Measurements from ENCODE around the gene DENND4C.
"Not testable (repeated sequence)": the region's sequence is repeated elsewhere in the genome, so short reads cannot be mapped to it uniquely, and the experiment has no call there.

The DENND4C gene

DNA sequence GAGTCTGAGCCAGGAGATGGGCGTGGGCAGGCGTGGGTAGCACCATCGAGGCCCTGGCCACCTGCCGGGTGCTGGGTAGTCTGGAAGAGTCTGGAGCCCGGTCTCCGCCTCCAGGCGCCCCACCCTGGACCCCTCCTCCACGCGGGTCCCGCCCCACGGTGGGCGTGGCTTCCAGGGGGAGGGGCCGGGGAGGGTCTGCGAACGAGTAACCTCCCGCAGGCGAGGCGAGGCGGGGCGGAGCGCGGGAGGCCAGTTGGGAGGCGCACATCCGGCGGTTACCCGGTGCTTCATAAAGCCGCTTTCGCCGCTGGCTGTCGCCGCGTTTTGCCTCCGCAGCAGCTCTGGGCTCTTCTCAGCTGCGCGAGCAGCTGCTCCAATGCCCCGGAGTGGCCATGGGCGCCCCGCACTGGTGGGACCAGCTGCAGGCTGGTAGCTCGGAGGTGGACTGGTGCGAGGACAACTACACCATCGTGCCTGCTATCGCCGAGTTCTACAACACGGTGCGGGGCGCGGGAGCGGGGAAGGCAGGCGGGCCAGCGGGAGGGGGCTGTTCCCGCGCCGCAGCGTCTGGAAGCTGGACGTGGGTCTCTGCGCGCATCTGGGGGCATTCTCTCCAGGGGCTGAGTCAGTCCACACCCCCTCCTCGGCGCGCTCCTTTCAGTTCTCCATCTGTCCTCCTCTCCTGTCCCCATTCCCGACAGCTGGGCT is 178.4 kb downstream of the DENND4C start, which contains the start of gene ACER2:
ACER2 (plus strand) TSS at position 317 of the 708 bp plus-strand sequence; CDS start at position 393, 76 bp downstream.
- no peak for FAIRE-seq
- DNase-seq (ENCODE audit: insufficient read length, low spot score) = peak; percentile 77

DNA sequence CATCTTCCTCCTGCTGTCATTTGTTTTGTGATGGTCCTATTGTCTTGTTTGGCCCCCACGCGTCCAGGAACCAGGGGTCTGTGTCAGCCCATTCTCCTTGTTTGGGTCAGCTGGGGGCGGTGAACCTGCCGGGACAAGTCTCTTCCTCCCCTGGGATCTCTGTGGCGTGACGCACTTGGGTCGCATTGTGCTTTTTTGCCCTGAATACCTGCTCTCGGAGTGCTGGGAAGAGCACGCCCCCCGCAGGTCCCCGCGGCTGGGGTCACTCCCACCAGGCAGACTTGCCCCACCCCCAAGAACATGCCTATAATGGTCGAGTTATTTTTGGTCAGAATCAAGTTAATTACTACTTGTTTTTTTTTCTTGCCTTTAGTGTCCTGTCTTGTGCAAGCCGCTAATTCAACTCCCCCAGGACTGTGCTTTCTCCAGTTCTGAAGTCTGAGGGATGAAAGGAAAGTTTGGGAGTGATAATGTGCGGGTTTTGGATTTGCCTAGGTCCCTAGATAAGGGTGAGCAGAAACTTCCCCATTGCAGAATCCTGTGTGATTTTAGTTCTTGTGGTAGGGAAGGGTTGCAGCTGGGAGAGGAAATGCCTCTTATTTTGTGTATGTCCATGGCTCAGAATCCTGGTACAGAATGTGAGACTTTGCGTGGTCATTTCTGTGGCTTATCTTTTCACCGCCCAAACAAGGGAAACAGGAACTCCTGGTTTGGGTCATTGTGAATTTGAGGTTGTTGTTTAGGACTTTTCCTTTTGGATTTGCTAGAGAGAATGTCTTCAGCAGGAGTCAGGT is 179.1 kb downstream of the DENND4C start:
- FAIRE-seq (no peak), DNase-seq (ENCODE audit: insufficient read length, low spot score) (no peak)

DNA sequence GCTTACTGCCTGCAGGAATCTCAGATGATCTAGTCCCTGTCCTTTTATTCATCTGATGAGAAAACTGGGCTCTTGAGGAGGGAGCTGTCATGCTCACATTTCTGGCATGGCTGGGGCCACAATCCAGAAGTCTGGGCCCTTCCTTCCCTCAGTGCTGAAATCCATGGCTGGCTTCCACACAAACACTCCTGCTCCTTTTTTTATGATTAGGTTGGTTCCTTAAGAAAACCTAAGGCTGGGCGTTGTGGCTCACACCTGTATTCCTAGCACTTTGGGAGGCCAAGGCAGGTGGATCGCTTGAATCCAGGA is 179.7 kb downstream of the DENND4C start:
- DNase-seq (ENCODE audit: insufficient read length, low spot score) (no peak), FAIRE-seq (no peak)

DNA sequence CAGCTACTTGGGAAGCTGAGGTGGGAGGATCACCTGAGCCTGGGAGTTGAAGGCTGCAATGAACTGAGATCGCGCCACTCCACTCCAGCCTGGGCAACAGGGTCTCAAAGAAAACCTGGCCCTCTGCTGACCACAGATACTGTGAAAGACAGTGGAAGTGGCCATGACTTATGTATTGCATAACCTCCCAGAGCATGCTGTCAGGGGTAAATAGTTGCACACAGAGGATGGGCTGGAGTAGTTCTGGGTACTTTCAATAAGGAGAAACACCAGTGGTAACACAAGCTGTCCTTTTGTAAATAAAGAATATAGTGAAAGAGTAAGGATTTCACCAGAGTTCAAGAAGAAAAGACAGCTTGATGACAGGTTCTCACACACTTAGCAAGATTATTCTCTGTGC is 180.1 kb downstream of the DENND4C start:
- FAIRE-seq (no peak), DNase-seq (ENCODE audit: insufficient read length, low spot score) (no peak)

DNA sequence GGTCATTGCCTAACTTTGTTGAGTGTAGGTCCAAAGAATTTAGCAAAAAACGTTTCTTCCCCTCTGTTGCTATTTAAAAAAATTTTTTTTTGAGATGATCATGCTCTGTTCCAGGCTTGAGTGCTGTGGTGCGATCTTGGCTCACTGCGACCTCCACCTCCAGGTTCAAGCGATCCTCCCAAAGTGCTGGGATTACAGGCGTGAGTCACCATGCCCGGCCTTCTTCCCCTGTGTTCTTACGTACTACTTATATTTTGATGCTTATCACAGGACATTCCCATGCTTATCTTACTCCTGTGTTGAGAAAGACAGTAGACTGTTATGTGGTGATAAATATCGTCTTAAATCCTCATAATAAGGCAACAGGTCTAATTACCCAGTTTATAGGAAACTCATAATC is 180.8 kb downstream of the DENND4C start:
- FAIRE-seq (no peak), DNase-seq (ENCODE audit: insufficient read length, low spot score) (no peak)

DNA sequence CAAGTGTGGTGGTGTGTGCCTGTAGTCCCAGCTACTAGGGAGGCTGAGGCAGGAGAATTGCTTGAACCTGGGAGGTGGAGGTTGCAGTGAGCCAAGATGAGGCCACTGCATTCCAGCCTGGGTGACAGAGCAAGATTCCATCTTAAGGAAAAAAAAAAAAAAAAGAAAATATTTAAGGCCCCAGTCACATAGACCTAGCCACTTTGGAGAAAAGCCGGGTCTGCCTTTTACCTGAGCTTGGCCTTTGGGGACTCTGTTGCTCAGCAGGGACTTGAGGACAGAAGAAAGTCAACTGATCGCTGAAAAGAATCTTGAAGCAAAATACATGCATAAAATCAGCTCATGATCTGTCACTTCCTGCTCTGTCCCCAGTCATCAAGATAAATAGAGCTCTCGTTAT is 183.0 kb downstream of the DENND4C start:
- DNase-seq (ENCODE audit: insufficient read length, low spot score); FAIRE-seq: not testable (repeated sequence)

DNA sequence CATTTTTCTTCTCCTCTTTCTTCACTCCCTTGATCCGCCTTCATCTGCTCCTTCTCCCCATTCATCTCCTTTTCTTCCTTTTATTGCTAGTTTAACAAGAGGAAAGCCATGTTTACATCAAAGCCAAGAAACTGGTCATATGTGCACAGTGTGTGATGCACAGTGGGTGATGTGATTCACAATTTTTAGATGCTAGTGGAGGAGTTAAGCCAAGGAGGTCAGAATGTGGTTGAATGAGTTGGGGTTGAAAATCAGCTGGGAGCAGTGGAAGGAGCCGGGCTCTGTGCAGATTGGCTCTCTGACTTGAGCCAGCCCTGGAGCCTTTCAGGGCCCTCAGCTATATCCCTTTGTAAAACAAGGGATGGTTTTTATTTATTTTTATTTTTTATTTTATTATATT is 185.7 kb downstream of the DENND4C start:
- no peak for DNase-seq (ENCODE audit: insufficient read length, low spot score)
- FAIRE-seq = no peak

DNA sequence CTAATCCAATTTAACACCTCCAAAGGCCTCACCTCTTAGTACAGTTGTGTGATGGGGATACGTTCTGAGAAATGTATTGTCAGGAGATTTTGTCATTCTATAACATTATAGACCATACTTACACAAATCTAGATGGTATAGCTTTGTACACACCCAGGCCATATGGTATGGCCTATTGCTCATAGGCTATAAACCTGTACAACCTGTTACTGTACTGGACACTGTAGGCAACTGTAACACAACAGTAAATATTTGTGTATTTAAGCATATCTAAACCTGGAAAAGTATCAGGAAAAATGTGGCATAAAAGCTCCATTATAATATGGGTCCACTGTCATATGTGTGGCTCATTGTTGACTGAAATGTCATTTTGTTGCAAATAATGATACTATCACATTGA is 190.4 kb downstream of the DENND4C start:
- DNase-seq (ENCODE audit: insufficient read length, low spot score) (no peak), FAIRE-seq (no peak)
